Measurements from ENCODE around the gene DPP6. TPM values are rescaled to one million over a fixed set of nuclear protein-coding genes. Genes with fewer than 3 reads are reported as not detected.

DPP6 gene
- total RNA-seq, 1 donor from 2014 or later = not detected

- H3K4me3 Mint-ChIP-seq = no peak overlapping the region
- H3K27ac Mint-ChIP-seq = no peak overlapping the region
- POLR2A ChIA-PET = no interaction called here
- no peak for TF ChIP-seq CTCF (IDR thresholded peaks at IDR 0.05)
- no peaks in the 10 kb centered on the region for H3K27me3 Mint-ChIP-seq
- DNase-seq (no peak), ATAC-seq (ENCODE audit: low read depth) (no peak)
- H3K36me3 Mint-ChIP-seq (ENCODE audit: low read depth) = no peaks in the 10 kb centered on the region
- intact Hi-C loops (cut with micrococcal nuclease) = no loop called here
- CTCF ChIA-PET = no interaction called here
- no peaks in the 10 kb centered on the region for H3K4me1 Mint-ChIP-seq
- peaks cover 6% of the 10 kb centered on the region for H3K9me3 Mint-ChIP-seq
These were observed 600.4 kb downstream of the DPP6 start for GRCh38 chr7:154652564-154652963.

- H3K27ac Mint-ChIP-seq = no peak overlapping the region
- H3K36me3 Mint-ChIP-seq (ENCODE audit: low read depth) = no peaks in the 10 kb centered on the region
- DNase-seq (no peak), ATAC-seq (ENCODE audit: low read depth) (no peak)
- ChIA-PET POLR2A (no interaction called here), CTCF (no interaction called here)
- peaks cover 6% of the 10 kb centered on the region for H3K9me3 Mint-ChIP-seq
- intact Hi-C loops (cut with micrococcal nuclease) = no loop called here
- no peak overlapping the region for H3K4me3 Mint-ChIP-seq
- no peaks in the 10 kb centered on the region for H3K4me1 Mint-ChIP-seq
- TF ChIP-seq CTCF (IDR thresholded peaks at IDR 0.05) = no peak
- no peaks in the 10 kb centered on the region for H3K27me3 Mint-ChIP-seq
These were observed 601.1 kb downstream of the DPP6 start for GRCh38 chr7:154653281-154653680.

GRCh38 chr7:154656618-154657017, 604.4 kb downstream of the DPP6 start:
- H3K4me3 Mint-ChIP-seq = no peak overlapping the region
- no peak for TF ChIP-seq CTCF (IDR thresholded peaks at IDR 0.05)
- no peaks in the 10 kb centered on the region for H3K36me3 Mint-ChIP-seq (ENCODE audit: low read depth)
- no peaks in the 10 kb centered on the region for H3K27me3 Mint-ChIP-seq
- no peaks in the 10 kb centered on the region for H3K4me1 Mint-ChIP-seq
- DNase-seq = no peak
- intact Hi-C loops (cut with micrococcal nuclease) = no loop called here
- ChIA-PET CTCF (no interaction called here), POLR2A (no interaction called here)
- no peak for ATAC-seq (ENCODE audit: low read depth)
- peaks cover 14% of the 10 kb centered on the region for H3K9me3 Mint-ChIP-seq
- no peak overlapping the region for H3K27ac Mint-ChIP-seq

GRCh38 chr7:154666768-154667167, 614.6 kb downstream of the DPP6 start:
- ChIA-PET CTCF (no interaction called here), POLR2A (no interaction called here)
- Mint-ChIP-seq H3K4me3 (no peak overlapping the region), H3K36me3 (ENCODE audit: low read depth) (no peaks in the 10 kb centered on the region), H3K27me3 (no peaks in the 10 kb centered on the region), H3K9me3 (peaks cover 11% of the 10 kb centered on the region), H3K4me1 (no peaks in the 10 kb centered on the region), H3K27ac (no peak overlapping the region)
- no peak for DNase-seq
- TF ChIP-seq CTCF (IDR thresholded peaks at IDR 0.05) = no peak
- ATAC-seq (ENCODE audit: low read depth) = no peak
- intact Hi-C loops (cut with micrococcal nuclease) = no loop called here

GRCh38 chr7:154672659-154673415, 620.6 kb downstream of the DPP6 start:
- no peak for DNase-seq
- Mint-ChIP-seq H3K9me3 (peaks cover 2% of the 10 kb centered on the region), H3K36me3 (ENCODE audit: low read depth) (no peaks in the 10 kb centered on the region), H3K4me3 (no peak overlapping the region), H3K27me3 (no peaks in the 10 kb centered on the region), H3K27ac (no peak overlapping the region), H3K4me1 (no peaks in the 10 kb centered on the region)
- intact Hi-C loops (cut with micrococcal nuclease) = no loop called here
- ChIA-PET POLR2A (no interaction called here), CTCF (no interaction called here)
- ATAC-seq (ENCODE audit: low read depth) = no peak
- TF ChIP-seq CTCF (IDR thresholded peaks at IDR 0.05) = no peak

Measured in activated B cell treated with CpG ODN at 0.5 μM for 24 hours (primary cell).